ENCODE results near the gene C2orf68.
"Not testable (repeated sequence)": the region's sequence is repeated elsewhere in the genome, so short reads cannot be mapped to it uniquely, and the experiment has no call there.

The C2orf68 gene

GRCh38 chr2:85579266-85579935 is 32.5 kb downstream of the C2orf68 start:
- DNase-seq (ENCODE audit: low spot score), result no peak

- no peak for DNase-seq (ENCODE audit: low spot score)
Measured at GRCh38 chr2:85578243-85579180, 33.4 kb downstream of the C2orf68 start.

GRCh38 chr2:85577386-85578242 is 34.3 kb downstream of the C2orf68 start, which contains the start of gene VAMP8:
Gene VAMP8 (plus strand): TSS chr2:85577586. CDS start chr2:85577647, 61 bp downstream.
- no peak for DNase-seq (ENCODE audit: low spot score)

GRCh38 chr2:85577063-85577385 is 34.8 kb downstream of the C2orf68 start:
- no peak for DNase-seq (ENCODE audit: low spot score)

GRCh38 chr2:85575739-85576138 is 36.1 kb downstream of the C2orf68 start:
- DNase-seq (ENCODE audit: low spot score), result no peak

- no peak for DNase-seq (ENCODE audit: low spot score)
Measured at GRCh38 chr2:85566265-85566664, 45.6 kb downstream of the C2orf68 start.

- DNase-seq (ENCODE audit: low spot score), result no peak
Measured at GRCh38 chr2:85564144-85564563, 47.7 kb downstream of the C2orf68 start.

- peak; percentile 85 for DNase-seq (ENCODE audit: low spot score)
Measured at GRCh38 chr2:85561280-85562212, 50.3 kb downstream of the C2orf68 start, which contains the start of gene GGCX. Gene GGCX (minus strand): TSS chr2:85561493. CDS start chr2:85561428, 65 bp downstream.

- DNase-seq (ENCODE audit: low spot score), result no peak
Measured at GRCh38 chr2:85560812-85561279, 51.0 kb downstream of the C2orf68 start.

- not testable (repeated sequence) for DNase-seq (ENCODE audit: low spot score)
Measured at GRCh38 chr2:85560403-85560726, 51.5 kb downstream of the C2orf68 start.

- DNase-seq (ENCODE audit: low spot score), result no peak
Measured at GRCh38 chr2:85558160-85558559, 53.7 kb downstream of the C2orf68 start.

- DNase-seq (ENCODE audit: low spot score), result no peak
Measured at GRCh38 chr2:85557130-85557529, 54.7 kb downstream of the C2orf68 start.
